NAMALWA (cell line): ENCODE measurements around the gene KATNAL1.
A peak's percentile ranks its signal among the peaks of the same experiment; 100 is the strongest.

Experiments used
- DNase-seq: peaks from one replicate; pipeline ENCODE4 v3.0.0-alpha.2; 2015; ENCODE audit warnings: low spot score

KATNAL1 gene

GRCh38 chr13:30307194-30307970 lies at the start of gene KATNAL1:
Gene KATNAL1 (minus strand): TSS chr13:30307551. CDS start chr13:30283777, 23,774 bp downstream.
- DNase-seq, result peak; percentile 88

- DNase-seq, result no peak
These were observed 48.5 kb upstream of the KATNAL1 start for GRCh38 chr13:30355839-30356238.

- peak; percentile 94 for DNase-seq
These were observed 48.0 kb upstream of the KATNAL1 start for GRCh38 chr13:30355384-30355699.

DNA sequence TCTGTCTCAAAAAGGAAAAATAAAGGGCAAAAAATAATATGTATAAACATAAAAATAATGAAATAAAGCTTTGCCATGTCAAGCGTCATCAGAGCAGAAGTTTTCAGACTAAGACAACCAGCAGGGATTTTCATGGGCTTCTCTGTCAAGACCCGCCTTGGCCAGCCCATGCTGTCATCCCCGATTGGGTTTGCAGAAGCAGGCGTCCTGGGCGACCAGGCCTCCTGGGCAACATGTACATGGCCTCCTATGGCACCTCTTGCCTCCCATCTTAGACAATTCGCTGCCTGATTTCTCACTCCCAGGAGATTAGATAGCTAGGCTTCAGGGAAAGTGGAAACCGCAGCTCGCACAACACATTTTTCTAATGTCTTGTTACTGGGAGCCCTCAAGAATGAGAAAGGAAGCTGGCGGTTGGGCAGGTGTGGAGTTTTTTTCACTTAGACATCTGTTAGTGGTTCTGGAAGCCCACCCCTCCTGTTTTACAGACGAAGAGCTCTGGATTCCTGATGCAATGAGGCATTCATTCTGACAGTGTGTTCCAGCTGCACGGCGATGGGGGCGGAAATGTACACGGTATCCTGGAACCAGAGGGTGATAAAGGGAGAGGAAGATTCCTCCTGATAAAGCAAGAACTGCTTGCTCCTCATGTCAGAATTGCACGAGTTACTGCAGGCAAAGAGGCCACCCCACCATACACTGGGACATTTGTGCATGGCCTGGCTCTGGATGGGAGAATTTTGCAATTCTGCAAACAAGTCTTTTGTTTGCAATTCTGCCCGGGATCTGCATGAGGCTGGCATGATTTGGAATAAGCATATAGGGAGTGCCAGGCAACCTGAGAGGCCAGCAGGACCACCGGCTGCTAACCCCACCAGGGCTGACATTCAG lies 47.4 kb upstream of the KATNAL1 start:
- peak; percentile 84 for DNase-seq

DNA sequence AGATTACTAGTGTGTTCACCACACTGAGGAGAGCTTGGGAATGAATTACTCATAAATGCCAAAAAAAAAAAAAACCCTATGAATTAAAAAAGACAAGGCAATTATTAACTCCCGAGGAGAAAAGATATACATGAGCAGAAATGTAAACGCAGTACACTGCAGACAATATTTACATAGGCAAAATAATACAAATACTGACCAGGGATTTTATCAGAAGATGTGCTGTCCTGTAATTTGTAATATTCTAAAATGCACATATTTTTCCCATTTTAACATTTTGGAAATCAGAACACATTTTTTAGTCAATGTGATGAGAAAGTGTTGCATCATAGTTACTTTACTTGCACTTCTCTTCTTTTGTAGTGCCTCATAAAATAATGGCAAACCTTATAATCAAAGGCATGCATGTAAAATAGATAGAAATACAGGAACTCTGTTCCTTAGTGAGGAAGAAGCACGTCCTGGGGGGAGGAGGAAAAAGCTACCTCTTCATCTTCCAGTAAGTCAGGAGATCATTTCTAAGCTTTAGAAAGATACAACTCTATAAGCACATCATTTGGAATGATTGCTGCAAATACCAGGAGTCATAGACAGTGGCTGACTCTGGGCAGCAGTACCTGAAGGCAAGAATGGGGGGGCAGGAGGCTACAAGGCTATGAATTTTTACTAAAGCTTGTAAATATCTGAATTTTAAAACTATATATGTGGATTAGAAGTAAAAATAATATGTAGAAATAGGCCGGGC lies 46.3 kb upstream of the KATNAL1 start:
- DNase-seq, result peak; percentile 20

DNA sequence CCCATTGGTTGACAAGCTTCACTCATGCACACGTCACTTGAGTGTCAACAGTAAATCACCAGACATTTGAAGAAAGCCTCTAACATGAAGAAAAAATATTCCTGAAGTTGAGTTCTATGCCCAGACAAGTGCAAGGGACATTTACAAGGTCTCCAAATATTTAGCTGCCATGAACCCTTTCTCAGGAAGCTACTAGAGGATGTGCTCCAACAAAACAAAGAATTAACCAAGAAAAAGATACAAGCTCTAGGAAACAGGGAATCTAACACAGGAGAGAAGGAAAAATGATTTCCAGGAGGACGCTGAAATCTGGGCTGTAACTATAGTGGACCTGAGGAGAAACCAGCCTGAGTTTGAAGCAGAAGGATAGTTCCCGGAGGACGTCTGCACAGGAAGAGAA lies 45.7 kb upstream of the KATNAL1 start:
- DNase-seq, result no peak

DNA sequence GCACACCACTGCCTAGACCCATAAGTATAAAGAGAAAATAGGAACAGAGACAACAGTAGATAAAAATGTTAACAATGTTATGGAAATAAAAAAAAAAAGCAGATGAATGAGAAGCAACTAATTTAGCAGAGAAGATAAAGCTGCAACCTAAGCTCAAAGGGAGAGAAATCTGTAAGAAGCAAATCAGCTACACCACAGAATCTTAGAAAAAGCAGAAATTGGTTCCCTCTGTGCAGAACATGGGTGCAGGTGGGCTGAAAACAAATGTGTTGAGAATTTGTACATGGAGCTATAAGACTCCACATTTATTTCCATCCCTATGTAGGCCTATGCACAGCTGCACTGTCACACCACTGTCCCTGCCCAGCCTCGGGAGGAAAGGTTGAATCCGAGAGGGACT lies 44.8 kb upstream of the KATNAL1 start:
- DNase-seq, result peak; percentile 54

DNA sequence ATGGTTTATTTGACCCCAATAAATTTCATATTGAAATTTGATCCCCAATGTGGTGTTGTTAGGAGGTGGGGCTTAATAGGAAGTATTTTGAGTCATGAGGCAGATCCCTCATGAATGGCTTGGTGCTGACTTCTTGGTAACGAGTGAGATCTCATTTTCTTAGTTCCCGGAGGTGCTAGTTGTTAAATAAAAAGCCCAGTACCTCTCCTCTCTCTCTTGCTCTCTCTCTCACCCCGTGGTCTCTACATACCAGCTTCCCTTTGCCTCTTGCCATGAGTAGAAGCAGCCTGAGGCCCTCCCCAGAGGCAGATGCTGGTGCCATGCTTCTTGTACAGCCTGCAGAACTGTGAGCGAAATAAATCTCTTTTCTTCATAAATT lies 39.4 kb upstream of the KATNAL1 start:
- no peak for DNase-seq

DNA sequence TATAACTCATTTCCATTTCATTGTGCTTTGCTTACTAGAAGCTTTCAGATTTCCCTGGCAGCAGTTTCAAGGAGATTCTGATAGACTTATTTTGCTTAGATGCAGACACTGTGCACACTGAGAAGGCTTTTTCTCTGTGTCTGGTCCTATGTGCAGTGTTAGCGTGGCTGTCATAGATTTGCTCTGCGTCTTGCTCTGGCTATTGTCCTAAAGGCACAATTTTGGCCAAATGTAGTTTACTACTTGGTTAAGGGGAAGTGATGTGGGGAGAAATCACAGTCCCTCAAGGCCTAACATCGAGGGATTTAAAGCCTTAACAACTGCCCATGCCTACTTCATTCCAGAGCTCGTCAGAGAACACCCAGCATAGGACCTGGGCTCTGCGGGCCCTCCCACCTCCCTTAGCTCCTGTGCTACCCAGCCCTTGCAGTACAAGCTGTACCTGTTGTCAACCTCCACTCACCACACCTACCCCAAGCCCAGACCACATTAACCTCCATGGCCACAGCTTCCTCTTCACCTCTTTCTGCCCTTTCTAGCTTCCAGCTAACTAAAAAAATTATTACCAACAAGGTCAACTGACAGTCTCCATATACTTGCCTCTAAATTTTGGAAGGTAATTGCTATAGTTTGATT lies 38.9 kb upstream of the KATNAL1 start:
- DNase-seq, result no peak

- DNase-seq, result no peak
These were observed 38.2 kb upstream of the KATNAL1 start for GRCh38 chr13:30345426-30346100.

DNA sequence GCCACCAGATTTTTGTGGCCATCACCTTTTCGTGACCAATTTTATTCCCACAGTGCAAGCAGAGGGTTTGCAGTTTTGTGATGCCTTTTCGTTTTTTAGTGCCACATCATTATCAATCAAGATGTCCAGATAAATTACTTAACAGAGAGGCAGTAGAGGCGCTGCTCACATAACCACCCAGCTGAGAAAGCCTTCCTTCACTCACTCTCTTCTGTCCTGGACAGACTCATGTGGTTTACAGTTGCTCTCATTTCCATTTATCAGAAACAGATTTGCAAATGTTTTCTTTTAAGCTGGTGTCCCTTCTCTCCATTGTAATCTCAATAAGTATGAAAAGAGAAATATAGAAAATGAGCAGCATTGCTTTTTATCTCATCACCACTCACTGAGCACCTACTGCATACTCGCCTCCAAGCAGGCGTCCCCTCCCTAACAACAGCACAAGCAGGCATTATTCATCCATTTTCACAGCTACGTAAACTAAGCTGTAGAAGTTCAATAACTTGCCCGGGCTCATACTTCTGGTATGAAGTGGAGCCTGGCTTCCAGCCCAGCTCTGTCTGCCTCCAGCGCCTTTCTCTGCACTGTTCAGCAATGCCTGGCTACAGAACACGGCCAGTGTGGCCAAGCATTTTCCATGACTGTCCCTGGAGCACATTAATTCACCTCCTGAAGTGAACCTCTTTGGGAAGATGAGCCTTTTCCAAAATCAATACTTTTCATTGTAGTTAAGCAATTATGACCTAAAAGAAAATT lies 34.6 kb upstream of the KATNAL1 start:
- no peak for DNase-seq

DNA sequence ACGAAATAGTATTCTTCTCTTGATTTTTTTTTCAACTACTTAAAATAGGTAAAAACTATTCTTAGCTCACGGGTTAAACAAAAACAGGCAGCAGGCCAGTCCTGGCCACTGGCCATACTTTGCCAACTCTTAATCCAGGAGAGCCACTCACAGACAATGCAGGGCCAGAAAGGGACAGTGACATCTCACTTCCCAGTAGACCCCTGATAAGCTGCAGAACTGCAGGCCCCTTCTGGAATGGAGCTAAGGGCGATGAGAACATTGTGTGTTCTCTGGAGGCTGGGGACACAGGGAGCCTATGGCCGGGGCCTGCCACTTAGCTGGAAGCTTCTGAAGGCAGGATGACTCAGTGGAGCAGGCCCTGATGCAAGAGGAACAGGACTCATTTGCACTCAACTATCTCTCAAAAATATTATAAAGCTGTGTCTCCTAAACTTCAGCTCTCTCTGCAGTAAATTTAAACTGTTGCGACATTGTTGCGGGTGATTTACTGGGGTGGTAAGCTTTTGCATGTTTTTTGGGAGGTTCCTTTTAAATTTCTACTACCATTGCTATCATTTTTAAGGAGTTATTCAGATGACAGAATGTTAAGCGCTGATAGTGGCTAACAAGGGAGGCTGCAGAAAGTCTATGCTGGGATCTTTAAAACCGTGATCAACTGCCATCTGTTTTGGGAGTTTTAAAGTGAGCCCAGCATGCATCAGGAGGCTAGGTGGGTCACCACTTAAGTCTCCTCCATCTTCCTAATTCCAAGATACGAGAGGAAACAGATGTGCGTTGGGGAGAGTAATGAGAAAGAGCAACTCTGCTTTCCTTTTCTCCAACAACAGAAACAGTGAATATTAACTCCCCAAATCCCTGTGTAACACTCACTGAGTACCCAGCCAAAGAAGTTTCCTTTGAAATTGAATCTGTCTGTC lies 33.2 kb upstream of the KATNAL1 start:
- no peak for DNase-seq

- no peak for DNase-seq
These were observed 32.5 kb upstream of the KATNAL1 start for GRCh38 chr13:30339738-30340330.

DNA sequence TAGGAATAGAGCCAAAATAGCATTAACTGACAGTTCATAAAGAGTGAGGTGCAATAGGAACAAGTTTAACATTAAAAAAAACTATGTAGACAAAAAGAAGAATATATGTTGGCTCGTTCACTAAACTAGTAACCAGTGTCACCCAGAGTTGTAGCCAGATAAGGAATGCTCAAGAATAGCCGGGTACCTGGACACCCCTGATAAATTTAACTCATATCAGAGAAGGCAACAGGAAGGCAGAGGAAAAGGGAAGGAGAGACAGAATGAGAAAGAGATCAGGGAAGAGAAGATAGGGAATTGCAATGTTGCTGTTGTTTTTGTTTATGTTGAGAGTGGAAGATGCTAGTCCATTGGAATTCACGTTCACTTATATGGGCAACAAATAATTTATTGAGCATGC lies 31.6 kb upstream of the KATNAL1 start:
- DNase-seq, result no peak

DNA sequence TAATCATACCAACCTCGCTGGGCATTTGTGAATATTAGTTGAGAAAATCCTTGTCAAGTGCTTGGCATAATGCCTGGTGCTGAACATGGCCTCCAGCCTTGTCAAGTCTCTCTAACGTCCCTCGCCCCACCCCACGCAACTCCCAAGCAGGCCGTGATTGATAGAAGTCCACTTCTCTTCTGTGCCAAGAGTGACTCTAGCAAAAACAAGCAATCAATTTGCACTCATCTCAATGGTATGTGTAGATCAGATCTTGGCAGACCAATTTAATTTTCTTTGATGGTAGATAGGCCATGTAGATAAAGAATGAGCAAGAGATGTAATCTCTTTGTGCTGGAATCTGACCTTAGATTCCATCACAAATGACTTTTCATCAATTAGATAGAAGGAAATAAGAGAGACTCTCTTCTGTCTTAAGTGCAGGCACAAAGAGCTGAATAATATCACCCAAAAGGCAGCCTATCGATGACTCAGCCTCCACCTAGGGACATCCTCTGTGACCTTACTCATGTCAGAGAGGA lies 31.0 kb upstream of the KATNAL1 start:
- DNase-seq, result no peak

- DNase-seq, result no peak
These were observed 29.8 kb upstream of the KATNAL1 start for GRCh38 chr13:30337061-30337610.

- DNase-seq, result peak; percentile 71
These were observed 27.5 kb upstream of the KATNAL1 start for GRCh38 chr13:30334663-30335386.

- DNase-seq, result peak; percentile 67
These were observed 26.3 kb upstream of the KATNAL1 start for GRCh38 chr13:30333616-30334015.
